ENCODE measurements around the gene MGAT4A. TPM values are rescaled to one million over a fixed set of nuclear protein-coding genes. Genes with fewer than 3 reads are reported as not detected.

MGAT4A gene
- polyA plus RNA-seq, 2 donors, result 2.8 to 3.0 TPM

- WGBS, 2 donors, result 76 to 82% methylated on average over 5 of the region's 5 CpGs
- H3K4me1 ChIP-seq (ENCODE audit: control insufficient read depth in 2 of 2, insufficient read depth in 2 of 2, low read length in 1 of 2), result peaks cover 3% of the 10 kb centered on the region in 2 donors
Measured at GRCh38 chr2:98697651-98698337, 33.1 kb downstream of the MGAT4A start.

GRCh38 chr2:98696200-98696599 is 34.7 kb downstream of the MGAT4A start:
- Histone ChIP-seq H3K27me3 (ENCODE audit: control insufficient read depth in 1 of 2, insufficient read depth in 2 of 2, low read length in 2 of 2) (no peaks in the 10 kb centered on the region), H3K36me3 (ENCODE audit: control insufficient read depth in 2 of 2, insufficient read depth in 2 of 2, low read length in 1 of 2) (no peaks in the 10 kb centered on the region), H3K4me3 (ENCODE audit: low read depth in 1 of 2, low read length in 2 of 2) (no peak overlapping the region), H3K4me1 (ENCODE audit: control insufficient read depth in 2 of 2, insufficient read depth in 2 of 2, low read length in 1 of 2) (peaks cover 0 to 3% of the 10 kb centered on the region in 2 donors), H3K27ac (ENCODE audit: low read depth in 2 of 2, low read length in 1 of 2) (no peak overlapping the region), H3K9me3 (ENCODE audit: control insufficient read depth in 2 of 2, insufficient read depth in 1 of 2, low read depth in 1 of 2, low read length in 1 of 2) (no peaks in the 10 kb centered on the region)
- 85% methylated on average over 4 of the region's 4 CpGs for WGBS, 2 donors

More at GRCh38 chr2:98697651-98698337, 33.1 kb downstream of the MGAT4A start:
- no peak overlapping the region for H3K4me3 ChIP-seq (ENCODE audit: low read depth in 1 of 2, low read length in 2 of 2)
- no peaks in the 10 kb centered on the region for H3K9me3 ChIP-seq (ENCODE audit: control insufficient read depth in 2 of 2, insufficient read depth in 1 of 2, low read depth in 1 of 2, low read length in 1 of 2)
- H3K27ac ChIP-seq (ENCODE audit: low read depth in 2 of 2, low read length in 1 of 2), result no peak overlapping the region
- H3K27me3 ChIP-seq (ENCODE audit: control insufficient read depth in 1 of 2, insufficient read depth in 2 of 2, low read length in 2 of 2), result no peaks in the 10 kb centered on the region
- no peaks in the 10 kb centered on the region for H3K36me3 ChIP-seq (ENCODE audit: control insufficient read depth in 2 of 2, insufficient read depth in 2 of 2, low read length in 1 of 2)

- WGBS, 2 donors, result 94 to 96% methylated on average over 3 of the region's 3 CpGs
- Histone ChIP-seq H3K4me1 (ENCODE audit: control insufficient read depth in 2 of 2, insufficient read depth in 2 of 2, low read length in 1 of 2) (peaks cover 0 to 3% of the 10 kb centered on the region in 2 donors), H3K27ac (ENCODE audit: low read depth in 2 of 2, low read length in 1 of 2) (no peak overlapping the region), H3K4me3 (ENCODE audit: low read depth in 1 of 2, low read length in 2 of 2) (no peak overlapping the region), H3K36me3 (ENCODE audit: control insufficient read depth in 2 of 2, insufficient read depth in 2 of 2, low read length in 1 of 2) (no peaks in the 10 kb centered on the region), H3K27me3 (ENCODE audit: control insufficient read depth in 1 of 2, insufficient read depth in 2 of 2, low read length in 2 of 2) (no peaks in the 10 kb centered on the region), H3K9me3 (ENCODE audit: control insufficient read depth in 2 of 2, insufficient read depth in 1 of 2, low read depth in 1 of 2, low read length in 1 of 2) (no peaks in the 10 kb centered on the region)
Measured at GRCh38 chr2:98695255-98695654, 35.7 kb downstream of the MGAT4A start.

- Histone ChIP-seq H3K36me3 (ENCODE audit: control insufficient read depth in 2 of 2, insufficient read depth in 2 of 2, low read length in 1 of 2) (no peaks in the 10 kb centered on the region), H3K4me1 (ENCODE audit: control insufficient read depth in 2 of 2, insufficient read depth in 2 of 2, low read length in 1 of 2) (no peaks in the 10 kb centered on the region), H3K9me3 (ENCODE audit: control insufficient read depth in 2 of 2, insufficient read depth in 1 of 2, low read depth in 1 of 2, low read length in 1 of 2) (no peaks in the 10 kb centered on the region), H3K4me3 (ENCODE audit: low read depth in 1 of 2, low read length in 2 of 2) (no peak overlapping the region), H3K27ac (ENCODE audit: low read depth in 2 of 2, low read length in 1 of 2) (no peak overlapping the region), H3K27me3 (ENCODE audit: control insufficient read depth in 1 of 2, insufficient read depth in 2 of 2, low read length in 2 of 2) (no peaks in the 10 kb centered on the region)
- 88 to 91% methylated on average over 5 of the region's 5 CpGs for WGBS, 2 donors
Measured at GRCh38 chr2:98693477-98693876, 37.5 kb downstream of the MGAT4A start.

- Histone ChIP-seq H3K4me3 (ENCODE audit: low read depth in 1 of 2, low read length in 2 of 2) (no peak overlapping the region), H3K9me3 (ENCODE audit: control insufficient read depth in 2 of 2, insufficient read depth in 1 of 2, low read depth in 1 of 2, low read length in 1 of 2) (no peaks in the 10 kb centered on the region)
- WGBS, 2 donors, result 87 to 93% methylated on average over 7 of the region's 7 CpGs
Measured at GRCh38 chr2:98692090-98693054, 38.6 kb downstream of the MGAT4A start.

GRCh38 chr2:98691303-98691702 is 39.6 kb downstream of the MGAT4A start:
- no peak overlapping the region for H3K4me3 ChIP-seq (ENCODE audit: low read depth in 1 of 2, low read length in 2 of 2)
- H3K27me3 ChIP-seq (ENCODE audit: control insufficient read depth in 1 of 2, insufficient read depth in 2 of 2, low read length in 2 of 2), result no peaks in the 10 kb centered on the region
- H3K27ac ChIP-seq (ENCODE audit: low read depth in 2 of 2, low read length in 1 of 2), result no peak overlapping the region
- H3K36me3 ChIP-seq (ENCODE audit: control insufficient read depth in 2 of 2, insufficient read depth in 2 of 2, low read length in 1 of 2), result no peaks in the 10 kb centered on the region
- H3K4me1 ChIP-seq (ENCODE audit: control insufficient read depth in 2 of 2, insufficient read depth in 2 of 2, low read length in 1 of 2), result no peaks in the 10 kb centered on the region
- 88 to 90% methylated on average over 3 of the region's 3 CpGs for WGBS, 2 donors
- no peaks in the 10 kb centered on the region for H3K9me3 ChIP-seq (ENCODE audit: control insufficient read depth in 2 of 2, insufficient read depth in 1 of 2, low read depth in 1 of 2, low read length in 1 of 2)

More at GRCh38 chr2:98692090-98693054, 38.6 kb downstream of the MGAT4A start:
- no peaks in the 10 kb centered on the region for H3K27me3 ChIP-seq (ENCODE audit: control insufficient read depth in 1 of 2, insufficient read depth in 2 of 2, low read length in 2 of 2)
- no peaks in the 10 kb centered on the region for H3K4me1 ChIP-seq (ENCODE audit: control insufficient read depth in 2 of 2, insufficient read depth in 2 of 2, low read length in 1 of 2)
- no peaks in the 10 kb centered on the region for H3K36me3 ChIP-seq (ENCODE audit: control insufficient read depth in 2 of 2, insufficient read depth in 2 of 2, low read length in 1 of 2)
- H3K27ac ChIP-seq (ENCODE audit: low read depth in 2 of 2, low read length in 1 of 2), result no peak overlapping the region

DNA sequence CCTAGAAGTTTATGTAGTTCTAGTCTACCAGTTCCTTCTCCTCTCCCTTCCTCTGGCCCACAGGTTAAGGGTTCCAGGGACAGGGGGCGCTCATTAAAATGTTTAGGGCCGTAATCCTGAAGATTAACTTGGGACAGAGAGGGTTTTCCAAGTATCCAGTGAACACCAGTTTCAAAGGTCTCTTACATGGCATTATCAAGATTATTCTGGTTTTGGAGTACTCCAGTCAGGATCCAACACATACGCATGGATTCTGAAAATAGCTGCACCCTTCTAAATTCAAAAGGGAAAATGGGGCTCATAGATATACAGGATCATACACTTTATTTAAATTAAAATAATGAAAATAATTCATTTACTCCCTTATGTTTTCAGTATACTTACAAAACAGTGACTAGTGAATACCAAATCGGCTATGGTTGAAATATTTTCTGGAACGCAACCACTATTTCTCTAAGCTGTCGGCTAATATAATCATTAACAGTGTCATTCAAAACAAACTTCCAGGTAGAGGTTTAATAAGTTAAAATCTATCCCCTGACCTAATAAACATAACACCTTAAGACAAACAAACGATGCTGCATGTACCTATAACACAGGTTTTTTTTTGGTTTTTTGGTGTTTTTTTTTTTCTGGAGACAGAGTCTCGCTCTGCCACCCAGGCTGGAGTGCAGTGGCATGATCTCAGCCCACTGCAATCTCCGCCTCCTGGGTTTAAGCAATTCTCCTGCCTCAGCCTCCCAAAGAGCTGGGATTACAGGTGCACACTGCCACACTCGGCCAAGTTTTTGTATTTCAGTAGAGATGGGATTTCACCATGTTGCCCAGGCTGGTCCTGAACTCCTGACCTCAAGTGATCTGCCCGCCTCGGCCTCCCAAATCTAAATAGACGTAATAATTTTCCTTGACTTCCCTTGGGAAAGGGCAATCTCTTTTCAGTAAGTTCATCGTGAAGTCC is 44.7 kb downstream of the MGAT4A start:
- H3K9me3 ChIP-seq (ENCODE audit: control insufficient read depth in 2 of 2, insufficient read depth in 1 of 2, low read depth in 1 of 2, low read length in 1 of 2), result no peaks in the 10 kb centered on the region
- H3K4me1 ChIP-seq (ENCODE audit: control insufficient read depth in 2 of 2, insufficient read depth in 2 of 2, low read length in 1 of 2), result no peaks in the 10 kb centered on the region
- no peaks in the 10 kb centered on the region for H3K27me3 ChIP-seq (ENCODE audit: control insufficient read depth in 1 of 2, insufficient read depth in 2 of 2, low read length in 2 of 2)
- H3K27ac ChIP-seq (ENCODE audit: low read depth in 2 of 2, low read length in 1 of 2), result no peak overlapping the region
- no peaks in the 10 kb centered on the region for H3K36me3 ChIP-seq (ENCODE audit: control insufficient read depth in 2 of 2, insufficient read depth in 2 of 2, low read length in 1 of 2)
- WGBS, 2 donors, result 89 to 92% methylated on average over 14 of the region's 14 CpGs
- no peak overlapping the region for H3K4me3 ChIP-seq (ENCODE audit: low read depth in 1 of 2, low read length in 2 of 2)

DNA sequence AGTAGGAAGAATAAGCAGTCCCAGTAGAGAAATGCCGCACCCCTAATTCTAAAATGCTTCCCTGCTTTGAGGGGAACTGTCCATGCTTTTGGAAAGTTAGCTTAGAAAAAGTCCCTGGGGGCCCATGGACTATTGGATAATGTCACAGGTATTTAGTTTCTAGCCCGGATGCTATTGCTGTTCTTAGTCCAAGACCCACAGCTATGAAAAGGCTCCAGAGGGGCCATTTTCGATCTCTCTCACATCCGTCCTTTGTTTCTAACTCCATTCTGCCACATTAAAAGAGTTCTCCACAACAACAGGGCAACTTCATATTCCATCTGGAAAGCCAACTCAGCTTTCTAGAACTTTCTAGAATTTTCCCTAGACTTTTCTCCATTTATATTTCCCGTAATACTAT is 47.2 kb downstream of the MGAT4A start:
- Histone ChIP-seq H3K9me3 (ENCODE audit: control insufficient read depth in 2 of 2, insufficient read depth in 1 of 2, low read depth in 1 of 2, low read length in 1 of 2) (no peaks in the 10 kb centered on the region), H3K27ac (ENCODE audit: low read depth in 2 of 2, low read length in 1 of 2) (no peak overlapping the region), H3K4me3 (ENCODE audit: low read depth in 1 of 2, low read length in 2 of 2) (no peak overlapping the region), H3K4me1 (ENCODE audit: control insufficient read depth in 2 of 2, insufficient read depth in 2 of 2, low read length in 1 of 2) (no peaks in the 10 kb centered on the region), H3K27me3 (ENCODE audit: control insufficient read depth in 1 of 2, insufficient read depth in 2 of 2, low read length in 2 of 2) (no peaks in the 10 kb centered on the region), H3K36me3 (ENCODE audit: control insufficient read depth in 2 of 2, insufficient read depth in 2 of 2, low read length in 1 of 2) (no peaks in the 10 kb centered on the region)
- 83 to 85% methylated on average over 5 of the region's 5 CpGs for WGBS, 2 donors

GRCh38 chr2:98676742-98677141 is 54.2 kb downstream of the MGAT4A start:
- Histone ChIP-seq H3K27me3 (ENCODE audit: control insufficient read depth in 1 of 2, insufficient read depth in 2 of 2, low read length in 2 of 2) (no peaks in the 10 kb centered on the region), H3K4me3 (ENCODE audit: low read depth in 1 of 2, low read length in 2 of 2) (no peak overlapping the region), H3K4me1 (ENCODE audit: control insufficient read depth in 2 of 2, insufficient read depth in 2 of 2, low read length in 1 of 2) (no peaks in the 10 kb centered on the region), H3K36me3 (ENCODE audit: control insufficient read depth in 2 of 2, insufficient read depth in 2 of 2, low read length in 1 of 2) (no peaks in the 10 kb centered on the region), H3K27ac (ENCODE audit: low read depth in 2 of 2, low read length in 1 of 2) (no peak overlapping the region), H3K9me3 (ENCODE audit: control insufficient read depth in 2 of 2, insufficient read depth in 1 of 2, low read depth in 1 of 2, low read length in 1 of 2) (no peaks in the 10 kb centered on the region)
- WGBS, 2 donors, result 77 to 92% methylated on average over 3 of the region's 3 CpGs

Measured in esophagus (tissue), 2 donors.